Activated gamma-delta T cell treated with anti-CD3 and anti-CD28 coated beads, Interleukin-2, amount 50 U/mL, for 16 hours (primary cell): ENCODE results near the gene SLC48A1.
A peak's percentile ranks its signal among the peaks of the same experiment; 100 is the strongest.
"Not testable (repeated sequence)": the region's sequence is repeated elsewhere in the genome, so short reads cannot be mapped to it uniquely, and the experiment has no call there.

ENCODE experiments used
- DNase-seq: peaks from one replicate; pipeline ENCODE4 v3.0.0-alpha.2; 2020; ENCODE audit warnings: low read depth

SLC48A1 gene

DNA sequence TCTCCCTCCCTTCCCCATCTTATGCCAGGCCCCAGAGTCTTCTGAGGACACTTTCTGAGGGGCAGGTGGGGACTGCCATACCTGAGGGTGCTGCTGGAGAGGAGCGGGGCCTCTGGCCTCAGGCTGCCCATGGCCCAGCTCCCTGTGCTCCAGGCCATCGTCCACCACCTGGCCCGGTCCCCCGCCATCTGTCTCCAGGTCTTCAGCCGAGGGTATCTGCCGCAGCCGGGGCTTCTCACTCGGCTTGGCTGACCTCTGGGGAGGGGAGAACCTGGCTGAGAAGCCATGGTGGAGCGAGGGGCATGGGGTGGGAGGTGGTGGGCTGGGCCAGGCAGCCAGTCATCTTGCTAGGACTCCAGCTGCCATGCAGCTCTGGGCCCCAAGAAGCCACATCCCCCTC, 21.6 kb downstream of the SLC48A1 start:
- no peak for DNase-seq

DNA sequence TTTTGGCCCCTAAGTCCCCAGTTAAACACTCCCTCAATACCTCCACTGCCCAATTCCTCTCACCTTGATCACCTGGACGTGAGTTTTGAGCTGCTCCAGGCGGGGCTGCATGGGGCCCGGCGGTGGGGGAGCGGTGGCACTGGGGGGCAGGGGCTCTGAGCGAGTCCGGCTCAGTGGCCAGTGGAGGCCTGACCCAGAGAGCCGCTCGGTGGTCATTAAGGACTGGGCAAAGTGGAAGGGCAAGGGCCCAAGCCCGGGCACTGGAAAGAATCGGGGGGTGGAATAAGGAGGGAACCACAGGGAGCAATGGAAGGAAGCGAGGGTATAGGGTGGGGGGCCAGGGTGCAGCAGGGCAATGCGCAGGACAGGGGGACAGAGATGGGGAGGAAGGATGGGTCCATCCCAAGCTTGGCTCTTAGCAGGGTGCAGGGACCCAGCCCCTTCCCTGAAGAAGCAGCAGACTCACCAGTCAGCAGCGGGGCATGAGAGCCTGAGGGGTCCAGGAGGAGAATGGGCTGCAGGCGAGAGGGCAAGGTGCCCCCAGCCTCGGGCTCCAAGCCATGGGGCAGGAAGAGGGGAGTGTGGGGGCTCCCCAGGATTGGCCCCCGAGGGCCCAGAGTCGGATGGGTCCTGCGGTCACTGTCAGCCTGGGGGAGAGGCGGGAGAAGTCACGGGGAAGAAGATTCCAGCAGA, 22.2 kb downstream of the SLC48A1 start:
- no peak for DNase-seq

DNA sequence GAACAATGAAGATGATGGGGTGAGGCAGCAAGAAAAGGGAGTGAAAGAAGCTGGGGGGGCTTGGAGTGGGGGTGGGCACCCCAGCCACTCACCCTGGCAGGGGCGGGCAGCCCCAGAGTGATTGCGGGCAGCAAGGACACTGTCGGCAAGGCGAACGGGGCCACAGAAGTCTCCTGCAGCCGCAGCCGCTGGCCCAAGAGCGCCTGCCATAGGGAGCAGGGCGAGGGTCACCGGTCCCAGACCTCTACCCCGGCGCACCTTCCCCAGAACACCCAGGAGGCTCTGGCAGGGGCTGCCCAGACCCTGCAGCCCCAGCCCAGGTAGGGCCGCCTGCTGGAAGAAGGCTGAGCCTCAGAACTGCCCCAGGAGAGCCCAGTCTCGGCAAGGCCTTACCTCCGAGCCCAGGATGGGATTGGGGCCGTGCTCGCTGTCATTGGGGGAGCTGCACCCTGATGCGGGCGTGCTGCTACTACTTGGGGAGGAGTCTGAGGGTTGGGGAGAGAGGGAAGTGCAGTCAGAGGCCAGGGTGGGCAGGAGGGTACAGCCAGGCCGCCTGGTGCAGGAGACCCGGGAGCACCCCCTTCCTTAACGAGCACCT, 22.9 kb downstream of the SLC48A1 start:
- DNase-seq: no peak

DNA sequence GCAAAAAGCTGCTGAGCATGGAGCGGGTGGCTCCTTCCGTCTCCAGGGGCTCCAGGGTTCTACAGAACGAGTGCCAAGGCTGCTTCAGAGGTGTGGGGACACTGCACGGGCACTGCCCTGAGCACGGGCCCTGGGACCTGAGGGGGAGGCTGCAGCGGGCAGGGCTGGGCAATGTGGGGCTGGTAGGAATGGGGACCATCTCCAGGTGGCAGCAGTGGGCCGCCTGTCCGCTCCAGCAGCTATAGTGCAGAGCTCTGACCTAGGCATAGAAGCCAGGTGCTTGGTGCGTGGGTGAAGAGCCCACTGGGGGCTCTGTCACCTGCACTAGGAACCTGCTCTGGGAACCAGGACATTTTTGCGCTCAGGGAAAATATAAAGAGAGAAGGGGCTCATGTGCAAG, 24.4 kb downstream of the SLC48A1 start:
- DNase-seq: no peak

DNA sequence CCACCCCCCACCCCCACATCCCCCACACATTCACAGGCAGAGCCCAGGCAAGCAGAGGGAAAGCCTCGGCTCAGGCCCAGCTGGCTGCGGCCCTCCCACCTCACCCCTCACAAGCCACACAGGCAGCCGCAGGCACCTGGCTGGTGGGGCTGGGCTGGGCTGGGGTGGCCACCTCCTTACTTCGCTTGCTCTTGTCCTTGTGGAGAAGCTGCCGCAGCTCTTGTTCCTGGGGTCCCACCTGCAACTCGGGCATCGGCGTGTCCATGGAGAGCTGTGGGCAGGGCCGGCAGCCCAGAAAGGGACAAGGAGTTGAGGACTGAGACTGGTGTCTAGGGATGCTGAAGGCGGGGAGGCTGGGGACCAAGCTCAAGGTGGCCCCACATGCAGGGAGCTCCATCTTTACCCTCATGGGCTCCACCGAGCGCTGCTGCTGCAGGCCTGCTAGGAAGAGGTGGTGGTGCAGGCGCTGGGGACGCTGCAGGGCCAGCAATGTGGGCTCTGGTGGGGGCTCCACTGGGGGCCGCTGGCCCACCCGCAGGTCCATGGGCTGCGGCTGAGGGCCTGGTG, 25.4 kb downstream of the SLC48A1 start:
- no peak for DNase-seq

DNA sequence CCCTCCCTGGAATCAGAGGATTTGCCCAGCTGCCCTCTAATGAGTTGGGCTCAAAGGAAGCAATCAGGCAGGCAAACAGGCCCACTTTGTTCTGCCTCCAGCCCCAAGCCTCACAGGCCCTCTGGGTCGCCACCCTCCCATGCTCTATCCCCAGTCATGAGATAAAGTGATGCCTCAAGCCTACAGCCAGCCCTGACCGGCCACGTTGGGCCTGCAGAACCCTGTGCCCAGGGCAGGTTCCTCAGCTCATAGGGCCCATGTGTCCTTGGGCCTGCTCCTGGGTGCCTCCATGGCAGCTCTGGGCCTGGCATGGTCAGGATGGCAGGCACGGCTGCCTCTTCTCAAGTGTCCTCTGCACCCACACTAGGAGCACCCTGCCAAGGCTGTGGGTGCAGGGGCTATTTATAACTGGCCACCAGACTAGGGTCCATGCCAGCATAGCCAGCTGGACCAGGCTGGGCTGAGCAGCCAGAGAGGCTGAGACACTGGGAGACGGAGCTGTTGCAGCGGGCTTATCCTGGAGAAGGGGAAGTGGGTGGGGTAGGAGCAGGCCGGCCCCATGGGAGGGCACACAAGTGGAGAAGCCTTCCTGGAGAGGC, 26.4 kb downstream of the SLC48A1 start:
- DNase-seq: no peak

DNA sequence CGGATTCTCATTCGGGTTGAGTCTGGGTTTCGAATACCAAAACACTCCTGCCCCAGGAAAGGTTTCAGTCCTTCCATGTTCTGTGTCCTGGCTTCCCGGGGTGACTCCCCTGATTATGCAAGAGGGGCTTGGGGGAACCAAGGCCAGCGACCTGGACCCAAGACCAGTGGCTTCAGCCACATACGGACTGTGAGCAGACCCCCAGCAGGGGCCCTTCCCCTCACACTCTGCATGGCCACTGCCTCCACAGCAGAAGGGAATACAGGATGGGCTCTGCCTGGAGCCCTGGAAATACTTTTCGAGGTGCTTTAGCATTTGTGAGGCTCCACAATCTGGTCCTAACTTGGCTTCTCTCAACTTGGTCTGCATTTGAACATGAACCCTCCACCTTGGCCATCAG, 27.5 kb downstream of the SLC48A1 start:
- DNase-seq: no peak

DNA sequence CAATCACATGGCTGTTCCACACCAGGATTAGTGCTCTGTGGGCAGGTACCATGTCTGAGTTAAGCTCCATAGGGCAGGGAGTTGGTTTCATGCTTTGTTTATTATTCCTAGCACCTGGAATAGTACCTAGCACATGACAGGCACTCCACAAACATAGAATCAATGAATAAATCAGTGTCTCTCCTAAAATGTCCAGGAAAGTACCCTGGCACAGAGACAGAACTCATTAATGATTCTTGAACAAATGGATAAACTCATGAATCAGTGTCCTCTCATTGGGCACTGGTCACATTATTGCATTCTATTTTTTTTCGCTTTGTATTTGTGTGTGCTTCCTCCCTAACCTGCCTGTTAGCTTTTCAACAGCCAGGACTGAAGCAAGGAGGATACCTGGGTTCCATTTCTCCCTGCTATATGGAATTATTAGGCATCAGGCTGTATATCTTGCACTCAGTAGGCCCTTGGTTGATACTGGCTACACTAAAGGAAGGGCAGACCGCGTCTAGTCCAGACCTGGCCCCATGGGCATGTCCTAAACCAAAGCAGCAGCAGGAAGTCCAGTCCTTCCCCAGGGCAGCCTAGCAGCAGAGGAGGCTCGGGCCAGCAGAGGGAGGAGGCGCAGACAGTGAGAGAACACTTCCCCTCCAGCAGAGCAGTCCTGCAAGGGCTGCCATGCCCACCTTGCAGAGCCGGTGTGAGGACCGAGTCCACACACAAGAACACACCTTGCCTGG, 28.3 kb downstream of the SLC48A1 start:
- no peak for DNase-seq

DNA sequence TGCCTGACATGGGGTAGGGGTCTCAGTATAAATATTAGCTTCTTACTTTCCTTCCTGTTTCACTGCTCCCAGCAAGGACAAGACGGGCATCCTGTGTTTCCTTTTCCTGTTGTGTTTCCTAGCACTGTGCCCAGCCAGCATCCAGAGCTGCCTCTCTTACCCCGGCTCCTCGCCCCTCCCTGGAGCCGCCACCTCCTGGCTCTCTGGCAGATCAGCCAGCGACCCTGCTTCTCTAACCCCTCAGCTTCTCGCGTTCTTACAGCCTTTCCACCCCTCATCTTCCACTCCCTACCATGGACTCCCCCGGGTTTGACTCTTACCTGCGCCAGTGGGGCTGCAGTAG, 28.8 kb downstream of the SLC48A1 start:
- DNase-seq: no peak

DNA sequence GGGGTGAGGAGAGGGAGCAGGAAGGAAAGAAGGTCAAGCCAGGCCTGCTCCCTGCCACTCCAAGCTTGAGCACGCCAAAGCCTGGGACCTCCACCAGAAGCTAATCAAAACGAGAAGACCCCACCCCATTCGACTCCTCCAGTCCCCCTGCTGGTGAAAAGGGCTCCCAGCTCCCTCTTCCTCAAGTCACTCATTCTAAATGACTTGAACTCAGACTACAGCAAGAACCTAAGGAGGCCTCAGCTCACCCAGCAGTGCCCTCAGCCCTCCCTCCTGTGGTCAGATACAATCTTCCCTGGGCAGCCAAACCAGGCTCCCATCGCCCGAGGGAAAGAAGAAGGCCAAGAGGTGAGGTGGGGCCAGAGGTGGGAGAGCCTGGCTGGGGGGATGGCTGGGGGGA, 29.3 kb downstream of the SLC48A1 start:
- DNase-seq: no peak

DNA sequence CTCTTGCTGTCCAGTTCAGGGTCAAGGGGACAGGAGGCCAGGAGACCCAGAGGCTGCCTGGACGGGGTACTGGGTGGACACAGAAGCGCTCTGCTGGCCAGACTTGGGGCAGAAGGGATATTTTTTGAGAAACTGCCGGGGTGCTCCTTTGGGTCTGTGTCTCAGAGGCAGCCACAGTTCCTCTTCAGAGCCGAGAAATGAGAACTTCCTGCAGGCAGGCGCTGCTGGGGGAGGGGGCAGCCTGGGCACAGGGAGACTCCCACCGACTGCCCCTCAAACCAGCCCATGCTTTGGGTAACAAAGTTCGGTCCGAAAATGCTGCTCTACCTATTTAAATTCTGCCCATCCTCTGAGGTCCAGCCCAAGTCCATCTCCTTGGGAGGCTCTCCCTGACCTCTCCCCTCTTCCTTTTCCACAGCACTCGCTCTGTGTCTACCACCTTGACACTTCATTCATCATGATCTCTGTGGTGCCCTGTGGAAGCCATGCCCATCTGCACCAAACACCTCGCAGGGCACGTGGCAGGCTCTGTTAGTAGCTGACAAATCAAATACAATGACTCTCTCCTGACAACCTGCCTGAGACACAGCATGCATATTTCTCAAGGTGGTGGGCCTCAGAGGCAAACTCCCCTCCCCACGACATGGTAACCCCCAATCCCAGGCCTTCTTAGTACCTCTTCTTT, 30.3 kb downstream of the SLC48A1 start:
- DNase-seq: no peak

DNA sequence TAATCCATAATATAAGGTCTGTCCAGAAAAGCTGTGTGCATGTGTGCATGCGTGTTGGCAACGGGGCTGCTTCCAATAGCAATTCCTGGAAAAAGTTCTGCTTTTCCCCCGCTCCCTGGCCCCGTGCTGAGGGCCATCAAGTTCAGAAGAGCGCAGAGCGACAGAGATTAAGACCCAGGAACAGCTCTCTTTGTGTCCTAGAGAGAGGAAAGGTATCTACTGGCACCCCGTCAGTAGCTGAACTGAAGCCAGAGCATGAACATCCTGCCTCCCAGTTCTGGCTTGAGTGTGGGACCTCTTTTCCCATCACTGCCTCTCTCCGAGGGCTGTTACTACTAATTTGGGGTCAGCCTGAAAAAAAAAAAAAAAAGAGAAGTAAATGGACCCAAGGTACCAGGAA, 31.1 kb downstream of the SLC48A1 start:
- no peak for DNase-seq

DNA sequence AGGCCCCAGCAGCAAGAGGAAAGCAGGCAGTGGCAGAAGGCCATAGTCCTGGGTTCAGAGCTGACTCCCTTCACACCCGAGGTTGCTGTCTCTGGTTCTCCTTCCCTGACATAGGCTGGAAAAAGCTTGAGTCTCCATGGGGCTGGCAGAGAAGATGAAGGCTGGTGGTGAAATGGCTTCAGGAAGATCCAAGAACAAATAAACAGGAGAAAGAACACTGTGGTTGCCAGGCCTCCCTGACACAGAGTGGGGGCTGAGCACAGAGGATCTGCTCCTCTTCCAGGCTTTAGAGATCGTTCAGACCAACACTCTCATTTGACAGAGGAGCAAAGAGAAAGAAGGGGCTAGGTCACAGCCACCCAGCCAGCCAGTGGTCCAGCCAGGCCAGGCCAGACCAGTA, 32.4 kb downstream of the SLC48A1 start:
- DNase-seq: no peak

DNA sequence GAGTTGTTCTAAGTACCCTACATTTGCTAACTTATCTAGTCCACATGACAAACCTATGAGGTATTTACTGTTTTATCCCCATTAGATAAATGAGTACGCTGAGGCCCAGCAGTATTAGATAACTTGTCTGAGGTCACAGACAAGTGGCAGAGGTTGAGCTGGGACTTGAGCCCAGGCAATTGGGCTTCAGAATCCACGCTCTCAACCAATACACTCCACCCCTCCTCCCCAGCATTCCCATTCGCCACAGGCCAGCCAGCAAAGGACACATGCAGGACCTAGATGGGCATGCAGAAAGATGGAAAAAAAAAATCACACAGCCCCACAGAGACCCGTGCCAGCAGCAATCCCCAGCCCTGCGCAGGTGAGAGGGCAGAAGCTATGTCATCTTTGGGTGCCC, 34.3 kb downstream of the SLC48A1 start:
- DNase-seq: no peak

DNA sequence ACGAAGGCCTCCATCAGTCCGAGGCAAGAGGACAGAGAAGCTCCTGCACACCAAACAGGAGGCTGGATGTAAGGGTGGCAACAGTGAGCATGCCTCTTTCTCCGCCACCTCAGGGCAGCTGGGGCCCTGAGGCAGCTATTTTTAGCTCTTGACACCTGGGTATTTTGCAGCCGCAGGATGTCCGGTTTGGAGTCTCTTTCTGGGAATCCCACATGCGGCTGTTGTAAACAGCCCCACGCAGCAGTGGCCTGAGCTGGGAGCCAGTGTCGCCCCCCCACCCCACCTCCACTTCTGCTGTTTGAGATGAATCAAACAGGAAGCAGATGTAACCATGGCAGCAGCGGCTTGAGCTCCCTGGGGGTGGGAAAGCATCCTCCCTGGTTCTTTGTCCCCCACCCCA, 35.0 kb downstream of the SLC48A1 start:
- DNase-seq: peak; percentile 78

DNA sequence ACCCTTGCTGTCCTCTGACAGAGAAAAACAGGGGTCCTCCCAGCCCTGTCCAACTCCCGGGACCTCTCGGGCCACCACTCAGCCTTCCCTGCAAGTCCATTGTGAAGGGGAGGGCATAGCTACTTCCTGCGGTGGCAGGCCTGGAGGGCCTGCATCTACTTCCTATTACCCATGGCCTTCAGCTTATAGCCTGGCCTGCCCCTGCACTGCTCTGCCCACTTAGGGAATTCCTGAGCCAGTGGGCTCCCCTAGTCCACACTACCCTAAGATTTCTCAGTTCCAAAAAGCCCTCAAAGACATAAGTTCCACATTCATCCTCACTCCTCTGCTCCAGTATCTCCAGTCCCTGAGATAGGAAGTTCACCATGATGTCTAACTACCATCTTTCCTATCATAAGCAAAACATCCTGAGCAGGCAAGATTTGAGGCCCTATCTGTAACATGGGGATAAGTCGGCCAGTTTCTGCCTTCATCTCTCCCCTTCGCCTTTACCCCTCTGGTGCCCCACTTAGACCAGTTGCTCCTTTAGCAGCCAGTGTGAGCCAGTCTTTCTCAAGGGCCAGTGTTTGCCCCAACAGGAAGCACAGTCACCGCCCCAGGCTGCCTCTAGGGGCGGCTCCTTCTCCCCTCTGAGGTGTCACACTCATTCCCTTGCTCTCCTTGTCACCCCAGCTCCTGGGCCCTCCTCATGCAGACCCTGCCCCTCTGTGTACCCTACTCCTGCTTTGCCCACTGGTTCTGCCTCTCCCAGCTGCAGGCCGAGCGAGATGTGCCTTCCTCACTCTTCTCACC, 35.7 kb downstream of the SLC48A1 start:
- DNase-seq: peak; percentile 36

DNA sequence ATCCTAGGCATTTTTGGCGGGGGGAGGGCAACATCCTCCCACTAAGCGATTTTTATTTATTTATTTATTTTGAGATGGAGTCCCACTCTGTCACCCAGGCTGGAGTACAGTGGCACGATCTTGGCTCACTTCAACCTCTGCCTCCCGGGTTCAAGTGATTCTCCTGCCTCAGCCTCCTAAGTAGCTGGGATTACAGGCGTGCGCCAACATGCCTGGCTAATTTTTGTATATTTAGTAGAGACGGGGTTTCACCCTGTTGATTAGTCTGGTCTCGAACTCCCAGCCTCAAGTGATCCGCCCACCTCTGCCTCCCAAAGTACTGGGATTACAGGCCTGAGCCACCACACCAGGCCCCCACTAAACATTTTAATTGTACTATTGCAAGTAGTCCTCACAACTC, 36.5 kb downstream of the SLC48A1 start:
- not testable (repeated sequence) for DNase-seq

DNA sequence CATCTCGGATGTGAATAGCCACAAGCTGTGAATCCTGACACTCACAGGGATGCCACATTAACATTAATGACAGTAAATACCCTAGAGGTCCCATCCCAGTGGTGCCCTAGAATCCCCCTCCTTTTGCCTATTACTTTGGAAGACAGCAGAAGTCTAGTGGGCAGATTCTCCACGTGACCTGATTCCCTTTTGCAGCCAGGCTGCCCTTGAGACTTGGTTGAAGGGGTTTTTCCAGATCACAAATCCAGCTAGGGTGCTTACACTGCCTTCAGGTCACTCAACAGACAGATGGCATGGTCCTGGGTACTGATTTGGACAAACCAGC, 38.0 kb downstream of the SLC48A1 start:
- DNase-seq: no peak

DNA sequence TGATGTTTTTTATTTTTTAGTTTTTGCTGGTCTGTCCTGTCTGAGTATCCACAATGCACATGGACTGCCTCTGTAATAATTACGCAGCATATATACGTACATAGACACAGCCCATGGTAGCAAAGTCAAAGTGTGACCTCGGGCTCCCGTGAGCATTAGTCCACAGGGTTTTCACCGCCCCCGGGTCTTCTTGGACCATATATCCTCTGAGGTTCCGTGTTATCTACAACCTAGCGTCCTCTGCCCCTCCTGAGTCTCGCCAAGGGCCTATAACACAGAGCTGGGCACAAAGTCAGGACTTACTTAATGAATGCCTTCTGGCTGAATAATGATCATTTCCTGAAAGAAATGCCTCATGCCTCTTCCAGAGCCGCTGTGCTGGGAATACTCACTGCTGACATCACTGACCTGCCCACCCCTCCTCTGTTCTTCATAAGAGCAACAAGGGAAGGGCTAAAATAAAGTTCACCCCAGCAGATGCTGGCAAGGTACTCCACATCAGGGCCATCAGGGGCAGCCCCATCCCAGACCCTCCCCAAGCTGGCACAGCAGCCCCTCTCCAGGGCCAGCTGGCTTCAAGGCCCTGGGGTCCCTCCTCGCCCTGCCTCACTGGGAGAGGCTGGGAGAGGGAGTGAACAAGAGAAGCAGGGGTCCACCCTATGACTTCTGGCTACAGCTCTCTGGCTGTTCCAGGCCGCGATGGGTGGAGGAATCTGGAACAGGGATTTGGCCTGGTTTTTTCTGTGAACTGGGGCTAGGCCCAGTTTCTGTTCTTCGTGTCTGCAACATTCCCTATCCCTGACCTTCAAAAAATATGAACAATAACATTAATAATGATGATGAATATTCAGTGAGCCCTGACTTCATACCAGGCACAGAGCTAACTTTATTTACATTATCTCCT, 38.8 kb downstream of the SLC48A1 start:
- DNase-seq: no peak

DNA sequence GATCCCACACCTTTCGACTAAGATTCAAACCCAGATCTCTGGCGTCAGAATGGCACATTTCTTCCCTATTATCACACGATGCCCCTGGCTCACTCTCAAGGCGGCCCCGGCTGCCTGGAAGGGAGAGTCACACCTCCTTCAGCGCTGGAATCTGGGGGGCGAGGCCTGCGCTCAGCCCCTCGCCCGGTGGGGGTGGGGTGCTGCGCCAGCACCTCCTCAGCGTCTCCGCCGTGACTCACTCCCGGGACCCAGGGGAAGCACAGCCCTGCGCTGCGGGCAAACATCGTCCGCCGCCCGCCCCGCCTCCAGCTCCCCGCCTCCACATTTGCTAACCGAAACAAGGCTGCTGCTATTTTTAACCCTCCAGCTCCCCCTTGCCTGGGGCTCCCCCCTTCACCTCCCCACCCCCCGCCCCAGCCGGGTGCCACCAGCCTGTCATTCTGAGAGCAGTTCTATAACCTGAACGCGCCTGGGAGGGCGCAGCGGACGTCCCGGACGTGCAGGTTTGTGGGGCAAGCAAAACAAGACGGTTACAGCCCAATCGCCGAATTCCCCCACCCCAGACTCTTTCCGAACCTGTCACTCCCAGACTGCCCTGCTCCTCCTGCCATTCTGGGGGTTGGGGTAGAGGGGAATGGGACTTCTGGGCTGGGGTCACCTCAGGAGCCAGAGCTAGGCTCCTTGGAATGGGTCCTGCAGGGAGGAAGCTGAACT, 39.9 kb downstream of the SLC48A1 start:
- DNase-seq: peak; percentile 91
